A204.1 (cell line): ENCODE data around the gene SSBP2.
"Not testable (repeated sequence)": the region's sequence is repeated elsewhere in the genome, so short reads cannot be mapped to it uniquely, and the experiment has no call there.

Experiments used
- FAIRE-seq: peaks from 2 replicates; lab custom pipeline; 2012; peaks lifted over from hg19 to GRCh38; lab: Jason Lieb, UNC

The SSBP2 gene

GRCh38 chr5:81426359-81427030 lies 324.4 kb downstream of the SSBP2 start:
- FAIRE-seq = no peak

- peak; percentile 97 for FAIRE-seq
Observed at GRCh38 chr5:81425569-81425968, 325.3 kb downstream of the SSBP2 start.

GRCh38 chr5:81424728-81425127 lies 326.2 kb downstream of the SSBP2 start:
- FAIRE-seq = no peak

GRCh38 chr5:81422671-81423070 lies 328.2 kb downstream of the SSBP2 start:
- no peak for FAIRE-seq

- FAIRE-seq = no peak
Observed at GRCh38 chr5:81420039-81420667, 330.7 kb downstream of the SSBP2 start.

- no peak for FAIRE-seq
Observed at GRCh38 chr5:81418606-81419005, 332.3 kb downstream of the SSBP2 start.

GRCh38 chr5:81417052-81417451 lies 333.8 kb downstream of the SSBP2 start:
- FAIRE-seq = no peak

GRCh38 chr5:81409896-81410295 lies 341.0 kb downstream of the SSBP2 start:
- no peak for FAIRE-seq

- FAIRE-seq = no peak
Observed at GRCh38 chr5:81409361-81409760, 341.5 kb downstream of the SSBP2 start.

- no peak for FAIRE-seq
Observed at GRCh38 chr5:81408496-81408895, 342.4 kb downstream of the SSBP2 start.

- not testable (repeated sequence) for FAIRE-seq
Observed at GRCh38 chr5:81407811-81408210, 343.1 kb downstream of the SSBP2 start.

GRCh38 chr5:81405126-81405891 lies 345.6 kb downstream of the SSBP2 start:
- FAIRE-seq = no peak

- no peak for FAIRE-seq
Observed at GRCh38 chr5:81402192-81402930, 348.5 kb downstream of the SSBP2 start.

- no peak for FAIRE-seq
Observed at GRCh38 chr5:81401266-81401665, 349.6 kb downstream of the SSBP2 start.

GRCh38 chr5:81400375-81400774 lies 350.5 kb downstream of the SSBP2 start:
- no peak for FAIRE-seq

GRCh38 chr5:81398741-81399140 lies 352.2 kb downstream of the SSBP2 start:
- no peak for FAIRE-seq

- FAIRE-seq = no peak
Observed at GRCh38 chr5:81397176-81397575, 353.7 kb downstream of the SSBP2 start.

GRCh38 chr5:81395262-81395661 lies 355.6 kb downstream of the SSBP2 start:
- no peak for FAIRE-seq

GRCh38 chr5:81393783-81394718 lies 356.8 kb downstream of the SSBP2 start, which contains the start of gene ACOT12:
TSS of gene ACOT12 (minus strand) at chr5:81394134. CDS start at chr5:81394114, 20 bp downstream.
- no peak for FAIRE-seq

- FAIRE-seq = no peak
Observed at GRCh38 chr5:81393430-81393782, 357.5 kb downstream of the SSBP2 start.

- FAIRE-seq = no peak
Observed at GRCh38 chr5:81389025-81389424, 361.9 kb downstream of the SSBP2 start.

GRCh38 chr5:81388169-81388568 lies 362.7 kb downstream of the SSBP2 start:
- no peak for FAIRE-seq
